Suprapubic skin (tissue), 4 donors: ENCODE data around the gene KCNE3. TPM values are rescaled to one million over a fixed set of nuclear protein-coding genes. Genes with fewer than 3 reads are reported as not detected.

ENCODE experiments used
- DNase-seq, 2 donors: peaks; one replicate each; pipeline ENCODE4 v3.0.0-alpha.2; 2019; ENCODE audit warnings: low spot score in 2 of 2
- H3K27ac ChIP-seq: fragments of 200-600 bp; sonication (generic); one replicate; pipeline ENCODE4 v1.5.1; 2019
- H3K27me3 ChIP-seq: fragments of 200-600 bp; sonication (generic); one replicate; pipeline ENCODE4 v1.5.1; 2019
- H3K36me3 ChIP-seq: fragments of 200-600 bp; sonication (generic); one replicate; pipeline ENCODE4 v1.5.1; 2019
- H3K4me1 ChIP-seq: fragments of 200-600 bp; sonication (generic); one replicate; pipeline ENCODE4 v1.5.1; 2019
- H3K4me3 ChIP-seq: fragments of 200-600 bp; sonication (generic); one replicate; pipeline ENCODE4 v1.5.1; 2019; ENCODE audit warnings: mild to moderate bottlenecking
- H3K9me3 ChIP-seq: fragments of 200-600 bp; sonication (generic); one replicate; pipeline ENCODE4 v1.5.1; 2019
- CTCF ChIP-seq, 2 donors: fragments of 200-600 bp in 1 of 2; fragments of 450-650 bp in 1 of 2; sonication (generic) in 1 of 2; IDR thresholded peaks; one replicate each; pipeline ENCODE4 v1.5.1; 2016 to 2019; ENCODE audit warnings: antibody characterized with exemption in 2 of 2, mild to moderate bottlenecking in 1 of 2, moderate library complexity in 1 of 2
- EP300 ChIP-seq: sonication (generic); formaldehyde crosslinking; IDR thresholded peaks from one replicate; pipeline ENCODE4 v1.6.1; 2017; ENCODE audit warnings: antibody characterized with exemption
- POLR2A ChIP-seq, 2 donors: fragments of 450-650 bp; IDR thresholded peaks; one replicate each; pipeline ENCODE4 v1.6.1; 2017; ENCODE audit warnings: antibody characterized with exemption in 2 of 2, mild to moderate bottlenecking in 2 of 2, moderate library complexity in 2 of 2
- POLR2AphosphoS5 ChIP-seq, 3 donors: sonication (generic); formaldehyde crosslinking; IDR thresholded peaks; one replicate each; pipeline ENCODE4 v1.6.1; 2017; ENCODE audit warnings: antibody characterized with exemption in 3 of 3
- WGBS: methylation state at CpG from one replicate; pipeline ENCODE4 v1.1.5; 2018; 5-methylcytosine and 5-hydroxymethylcytosine counted together
- total RNA-seq, 4 donors: library from RNA; depleted of rRNA; stranded (reverse); fragments of >200 nt; gene quantifications; one replicate each; pipeline ENCODE4 v1.1.0, GENCODE V29; 2016

KCNE3 gene
- total RNA-seq = 1 to 10 TPM in 1 of 4 donors, under 1 TPM in 3; 0.17 to 2.0 (median 0.26) TPM

GRCh38 chr11:74466916-74467885 is at the start of gene KCNE3:
Gene KCNE3 (minus strand): TSS chr11:74467549. CDS start chr11:74457563, 9,986 bp downstream.
- H3K27me3 ChIP-seq = no peaks in the 10 kb centered on the region
- no peaks in the 10 kb centered on the region for H3K9me3 ChIP-seq
- H3K4me3 ChIP-seq = peak within 1 kb of the TSS; percentile 54
- TF ChIP-seq POLR2AphosphoS5 (IDR thresholded peaks at IDR 0.05) (no peak), CTCF (IDR thresholded peaks at IDR 0.05) (no peak), EP300 (no peak), POLR2A (IDR thresholded peaks at IDR 0.05) (no peak)
- WGBS = 10% methylated on average over 33 of the region's 62 CpGs
- DNase-seq = no peak
- H3K4me1 ChIP-seq = peaks cover 17% of the 10 kb centered on the region
- H3K36me3 ChIP-seq = no peaks in the 10 kb centered on the region
- H3K27ac ChIP-seq = peak within 1 kb of the TSS; percentile 22

DNA sequence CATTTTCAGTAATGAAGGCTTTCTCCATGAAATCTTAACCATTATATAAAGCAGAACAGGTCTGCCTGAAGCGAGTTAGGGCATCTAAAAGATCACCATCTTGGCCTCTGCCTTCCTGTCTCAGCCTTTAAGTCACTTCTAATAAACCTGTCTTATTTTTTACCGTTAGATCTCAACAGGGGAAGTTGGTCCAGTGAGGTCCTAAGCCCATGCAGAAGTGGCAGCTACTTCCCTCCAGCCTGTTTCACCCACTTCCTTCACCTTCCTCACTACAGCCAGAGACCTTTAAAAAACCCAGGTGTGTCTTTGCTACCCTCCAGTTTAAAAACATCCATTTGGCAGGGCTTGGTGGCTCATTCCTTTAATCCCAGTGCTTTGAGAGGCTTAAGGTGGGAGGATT is 40.2 kb upstream of the KCNE3 start:
- 55% methylated on average over 2 of the region's 2 CpGs for WGBS

DNA sequence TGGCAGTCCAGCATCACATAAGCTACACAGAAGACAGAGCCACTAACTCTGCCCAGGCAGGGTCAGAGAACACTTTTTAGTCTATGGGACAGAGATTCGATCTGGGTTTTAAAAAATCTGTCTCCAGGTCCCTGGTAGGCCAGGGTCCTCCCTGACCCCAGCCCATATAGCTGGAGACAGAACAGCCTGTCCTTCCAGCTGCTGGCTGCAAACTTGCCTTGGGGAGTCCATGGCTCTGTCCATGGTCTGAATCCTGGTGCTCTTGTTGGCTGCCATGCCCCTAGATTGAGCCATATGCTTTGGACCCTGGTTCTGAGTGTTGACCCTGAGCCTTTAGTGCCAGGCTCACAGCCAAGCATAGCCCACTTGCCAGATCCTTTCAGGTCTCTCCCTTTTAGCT is 39.5 kb upstream of the KCNE3 start:
- 67% methylated on average over 1 of the region's 1 CpG for WGBS
- TF ChIP-seq POLR2AphosphoS5 (IDR thresholded peaks at IDR 0.05) (no peak), POLR2A (IDR thresholded peaks at IDR 0.05) (no peak), CTCF (IDR thresholded peaks at IDR 0.05) (no peak), EP300 (no peak)
- Histone ChIP-seq H3K27ac (no peak overlapping the region), H3K9me3 (no peaks in the 10 kb centered on the region), H3K27me3 (no peaks in the 10 kb centered on the region), H3K4me1 (no peaks in the 10 kb centered on the region), H3K4me3 (no peak overlapping the region), H3K36me3 (no peaks in the 10 kb centered on the region)
- no peak for DNase-seq

More for the DNA sequence above, 40.2 kb upstream of the KCNE3 start:
- H3K9me3 ChIP-seq = no peaks in the 10 kb centered on the region
- DNase-seq = no peak
- H3K27me3 ChIP-seq = no peaks in the 10 kb centered on the region
- H3K4me3 ChIP-seq = no peak overlapping the region
- no peaks in the 10 kb centered on the region for H3K4me1 ChIP-seq
- no peak for TF ChIP-seq EP300
- no peak overlapping the region for H3K27ac ChIP-seq
- H3K36me3 ChIP-seq = no peaks in the 10 kb centered on the region

- Histone ChIP-seq H3K4me3 (no peak overlapping the region), H3K9me3 (no peaks in the 10 kb centered on the region), H3K27me3 (no peaks in the 10 kb centered on the region), H3K36me3 (no peaks in the 10 kb centered on the region), H3K27ac (no peak overlapping the region), H3K4me1 (no peaks in the 10 kb centered on the region)
- WGBS = 89% methylated on average over 4 of the region's 4 CpGs
- TF ChIP-seq CTCF (IDR thresholded peaks at IDR 0.05) (no peak), EP300 (no peak), POLR2AphosphoS5 (IDR thresholded peaks at IDR 0.05) (no peak), POLR2A (IDR thresholded peaks at IDR 0.05) (no peak)
- DNase-seq = no peak
These were observed 38.6 kb upstream of the KCNE3 start for GRCh38 chr11:74505911-74506310.

GRCh38 chr11:74504100-74504691 is 36.8 kb upstream of the KCNE3 start:
- Histone ChIP-seq H3K27me3 (no peaks in the 10 kb centered on the region), H3K27ac (peak overlapping the region; percentile 63), H3K4me1 (no peaks in the 10 kb centered on the region), H3K36me3 (no peaks in the 10 kb centered on the region), H3K4me3 (no peak overlapping the region), H3K9me3 (no peaks in the 10 kb centered on the region)
- TF ChIP-seq POLR2AphosphoS5 (IDR thresholded peaks at IDR 0.05) (no peak), POLR2A (IDR thresholded peaks at IDR 0.05) (no peak), EP300 (no peak), CTCF (IDR thresholded peaks at IDR 0.05) (no peak)
- DNase-seq = no peak
- WGBS = 85% methylated on average over 1 of the region's 1 CpG
